IMR-90 (cell line): ENCODE results near the gene SLC66A3.

ENCODE experiments used
- FOS ChIP-seq: fragments of 150-350 bp; IDR thresholded peaks from 2 replicates; pipeline ENCODE4 v1.6.1; 2016; ENCODE audit warnings: low read depth, low read length
- MAFK ChIP-seq: IDR thresholded peaks from 2 replicates; pipeline ENCODE4 v1.6.1; 2012; ENCODE audit warnings: low read depth, low read length, improper control_type of control experiment
- POLR2A ChIP-seq: IDR thresholded peaks from 2 replicates; pipeline ENCODE4 v1.6.1; 2012; ENCODE audit warnings: mild to moderate bottlenecking, low read depth, low read length
- RCOR1 ChIP-seq: IDR thresholded peaks from 2 replicates; pipeline ENCODE4 v1.6.1; 2012; ENCODE audit warnings: mild to moderate bottlenecking, low read length, improper control_type of control experiment; ENCODE audit not compliant: insufficient replicate concordance
- TF ChIP-seq, protein P1 (sequence below): conservative IDR thresholded peaks from 2 replicates; pipeline ENCODE4 v1.5.1; 2012; ENCODE audit warnings: mild to moderate bottlenecking, low read depth, low read length, improper control_type of control experiment

DNA sequence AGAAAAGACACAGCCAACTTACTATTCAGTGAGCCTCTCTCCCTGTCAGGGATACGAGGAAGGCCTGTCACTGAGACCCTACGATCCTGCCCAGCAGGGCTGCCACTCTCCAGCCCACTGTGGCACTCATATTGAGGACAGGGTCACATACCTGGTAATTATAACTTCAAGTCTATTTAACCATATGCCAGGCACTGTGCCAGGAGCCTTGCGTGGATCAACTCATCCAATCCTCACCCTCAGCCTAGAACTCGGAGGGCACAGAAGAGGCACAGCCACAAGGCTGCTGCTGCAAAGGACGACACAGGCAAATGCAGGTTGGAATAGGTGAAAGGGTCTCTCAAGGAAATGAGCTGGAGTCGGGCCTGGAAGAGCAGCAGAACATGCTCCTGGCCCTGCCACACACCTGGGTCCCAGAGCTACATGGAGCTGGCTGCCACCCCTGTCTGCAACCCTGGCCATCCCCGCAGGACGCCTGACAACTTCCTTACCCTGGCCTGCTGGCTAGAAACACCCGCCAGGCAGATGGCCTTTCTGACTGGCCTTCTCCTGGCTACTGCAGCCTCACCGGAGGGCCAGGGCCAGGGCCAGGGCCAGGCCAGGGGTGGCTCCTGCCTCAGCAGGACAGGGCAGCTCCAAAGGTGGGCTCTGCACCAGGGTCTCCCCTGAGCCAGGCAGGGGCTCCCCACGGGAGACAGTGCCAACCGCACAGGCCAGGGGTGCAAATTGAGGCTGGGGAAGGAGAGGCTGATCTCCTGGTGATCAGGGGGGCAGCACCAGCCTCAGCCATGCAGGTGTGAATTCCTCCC is 32.1 kb upstream of the SLC66A3 start:
- no peak for TF ChIP-seq FOS
- TF ChIP-seq, protein P1, sequence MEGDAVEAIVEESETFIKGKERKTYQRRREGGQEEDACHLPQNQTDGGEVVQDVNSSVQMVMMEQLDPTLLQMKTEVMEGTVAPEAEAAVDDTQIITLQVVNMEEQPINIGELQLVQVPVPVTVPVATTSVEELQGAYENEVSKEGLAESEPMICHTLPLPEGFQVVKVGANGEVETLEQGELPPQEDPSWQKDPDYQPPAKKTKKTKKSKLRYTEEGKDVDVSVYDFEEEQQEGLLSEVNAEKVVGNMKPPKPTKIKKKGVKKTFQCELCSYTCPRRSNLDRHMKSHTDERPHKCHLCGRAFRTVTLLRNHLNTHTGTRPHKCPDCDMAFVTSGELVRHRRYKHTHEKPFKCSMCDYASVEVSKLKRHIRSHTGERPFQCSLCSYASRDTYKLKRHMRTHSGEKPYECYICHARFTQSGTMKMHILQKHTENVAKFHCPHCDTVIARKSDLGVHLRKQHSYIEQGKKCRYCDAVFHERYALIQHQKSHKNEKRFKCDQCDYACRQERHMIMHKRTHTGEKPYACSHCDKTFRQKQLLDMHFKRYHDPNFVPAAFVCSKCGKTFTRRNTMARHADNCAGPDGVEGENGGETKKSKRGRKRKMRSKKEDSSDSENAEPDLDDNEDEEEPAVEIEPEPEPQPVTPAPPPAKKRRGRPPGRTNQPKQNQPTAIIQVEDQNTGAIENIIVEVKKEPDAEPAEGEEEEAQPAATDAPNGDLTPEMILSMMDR: no peak
- no peak for TF ChIP-seq POLR2A
- no peak for TF ChIP-seq RCOR1
- TF ChIP-seq MAFK: no peak
